Stimulated activated CD4-positive, alpha-beta T cell treated with anti-CD3 and anti-CD28 coated beads, Interleukin-1b, Interleukin-23, amount 100 ng/mL, for 24 hours (primary cell): ENCODE data around the gene GPR55.

Experiments
- DNase-seq, 4 experiments: peaks; one replicate each; pipeline ENCODE4 v3.0.0-alpha.2; 2020; ENCODE audit warnings: low read depth in 4 of 4, low spot score in 1 of 4

Gene GPR55

DNA sequence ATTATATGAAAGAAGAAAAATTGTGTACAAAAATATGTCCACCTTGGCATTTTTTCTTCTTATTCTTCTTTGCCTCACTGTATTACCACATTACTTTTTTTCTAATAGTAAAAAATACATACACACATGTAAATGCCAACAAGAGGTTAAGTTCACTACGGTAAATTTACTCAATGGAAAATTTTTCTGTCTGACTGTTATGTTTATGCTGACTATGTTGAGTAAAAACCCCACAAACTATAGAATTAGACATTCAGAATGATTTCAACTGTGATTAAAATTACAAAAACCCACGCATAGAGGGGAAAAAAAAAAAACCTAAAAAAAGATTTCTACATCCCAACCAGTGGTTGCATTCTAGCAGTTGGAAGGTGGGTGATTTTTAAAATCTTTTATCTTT, 5.4 kb downstream of the GPR55 start:
- no peak for DNase-seq

DNA sequence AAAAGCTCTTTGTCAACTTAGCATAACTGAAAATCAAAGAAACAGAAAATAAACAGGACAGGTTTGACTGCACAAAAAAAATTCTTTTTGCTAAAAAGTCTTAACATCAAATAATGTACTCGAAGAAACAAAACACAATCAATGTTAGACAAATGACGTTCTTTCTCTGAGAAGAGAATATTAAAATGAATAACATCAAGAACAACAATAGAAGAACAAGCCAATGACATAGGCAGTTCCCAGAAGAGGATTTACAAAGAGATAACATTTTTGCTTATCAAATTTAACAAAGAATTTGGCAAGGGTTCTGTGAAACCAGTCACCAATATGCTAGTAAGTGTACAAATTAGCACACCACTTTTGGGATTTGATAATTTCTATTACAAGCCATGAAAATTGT, 5.8 kb downstream of the GPR55 start:
- DNase-seq: no peak

DNA sequence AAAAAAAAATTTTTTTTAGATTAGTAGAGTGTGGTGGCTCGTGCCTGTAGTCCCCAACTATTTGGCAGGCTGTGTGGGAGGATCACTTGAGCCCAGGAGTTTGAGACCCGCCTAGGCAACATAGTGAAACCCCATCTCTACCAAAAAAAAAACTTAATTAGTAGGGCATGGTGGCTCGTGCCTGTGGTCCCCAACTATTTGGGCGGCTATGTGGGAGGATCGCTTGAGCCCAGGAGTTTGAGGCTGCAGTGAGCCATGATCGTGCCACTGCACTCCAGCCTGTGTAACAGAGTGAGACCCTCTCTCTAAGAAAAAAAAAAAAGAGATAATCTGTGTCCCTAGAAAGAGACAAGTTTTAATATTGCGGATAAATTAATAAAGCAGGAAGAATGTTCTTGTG, 8.8 kb downstream of the GPR55 start:
- no peak for DNase-seq

DNA sequence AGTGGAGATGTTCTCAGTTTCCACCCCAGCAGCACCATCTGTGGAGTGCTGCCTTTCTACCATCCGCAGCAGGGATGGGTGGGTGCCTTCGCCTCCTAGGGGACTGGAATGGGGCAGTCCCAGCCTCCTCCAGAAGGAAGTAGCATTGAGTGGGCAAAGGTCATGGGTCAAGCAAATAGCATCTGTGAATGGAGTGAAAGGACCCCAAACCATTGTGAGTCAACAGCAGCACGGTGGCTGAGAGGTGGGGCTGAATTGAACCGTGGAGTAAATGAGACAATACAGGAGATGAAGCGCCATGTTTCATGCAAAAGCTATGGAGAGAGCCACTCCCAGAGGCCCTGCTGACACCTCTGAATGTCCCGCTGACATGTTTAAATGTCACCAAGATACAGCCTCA, 9.7 kb downstream of the GPR55 start:
- no peak for DNase-seq

DNA sequence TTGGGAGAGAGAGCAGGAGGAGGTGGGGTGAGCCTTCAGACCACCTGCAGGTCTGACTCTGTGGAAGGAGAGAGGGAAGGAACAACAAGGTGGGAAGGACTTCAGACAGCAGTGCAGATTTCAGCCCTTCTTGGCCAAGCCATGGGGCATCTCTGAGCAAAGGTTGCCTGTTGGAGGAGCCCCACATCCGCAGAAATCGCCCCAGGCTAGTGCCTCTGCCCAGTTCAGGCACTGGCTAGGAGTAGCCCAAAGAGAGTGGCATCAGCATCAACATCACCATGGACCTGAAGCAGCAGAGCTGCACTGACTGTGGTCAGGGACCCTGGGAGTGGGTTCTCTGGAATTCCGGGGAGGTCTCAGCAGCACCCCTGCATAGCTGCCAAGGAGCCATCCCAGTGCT, 10.2 kb downstream of the GPR55 start:
- no peak for DNase-seq

DNA sequence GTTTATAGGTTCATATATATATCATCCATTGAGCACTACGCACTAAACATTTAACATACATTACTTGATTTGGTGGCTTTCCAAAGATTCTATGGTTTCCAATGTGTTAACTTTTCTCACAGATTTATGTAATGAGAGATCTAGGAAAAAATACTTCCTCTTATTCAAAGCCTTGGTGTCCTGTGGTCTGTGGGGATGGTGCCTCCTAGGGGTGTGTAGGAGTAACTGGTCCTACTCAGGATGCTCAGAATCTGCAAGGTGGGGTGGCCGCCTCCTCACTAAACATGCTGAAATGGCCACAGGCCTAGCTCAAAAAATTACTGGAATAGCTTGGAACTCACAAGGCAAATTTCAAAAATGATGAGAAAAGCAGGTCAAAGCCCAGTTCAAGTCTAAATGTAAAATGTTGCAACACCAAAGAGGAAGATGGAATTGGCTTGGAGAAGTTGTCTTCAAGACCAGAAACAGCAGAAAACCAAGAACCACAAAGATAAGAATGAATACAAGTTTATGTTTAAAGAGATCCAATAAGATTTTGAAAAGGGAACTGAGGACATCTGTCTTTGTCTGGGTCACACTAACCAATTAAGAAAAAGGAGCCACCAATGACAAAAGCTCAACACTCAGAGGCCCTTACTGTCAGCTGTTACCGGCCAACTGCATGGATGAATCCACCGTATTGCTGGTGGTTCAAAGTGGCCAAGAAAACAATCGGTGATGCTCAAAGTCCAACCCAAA, 11.5 kb downstream of the GPR55 start:
- DNase-seq: no peak

DNA sequence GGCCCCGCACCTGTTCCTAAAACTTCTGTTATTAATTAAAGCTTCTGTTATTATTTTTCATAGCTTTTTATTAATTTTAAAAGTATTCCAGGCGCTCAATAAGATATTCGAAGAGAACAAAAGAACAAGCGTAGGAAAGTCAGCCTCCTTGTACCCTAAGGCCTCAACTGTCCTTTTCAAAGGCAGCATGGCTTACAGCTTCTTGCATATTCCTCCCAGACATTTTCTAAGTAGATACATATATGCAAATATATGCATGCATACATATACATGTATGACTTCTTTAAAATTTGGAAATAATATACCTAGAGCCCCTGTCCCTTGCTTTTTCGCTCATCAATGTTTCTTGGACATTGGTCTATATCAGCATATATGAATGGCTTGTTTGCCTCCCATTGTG, 12.3 kb downstream of the GPR55 start:
- DNase-seq: no peak

DNA sequence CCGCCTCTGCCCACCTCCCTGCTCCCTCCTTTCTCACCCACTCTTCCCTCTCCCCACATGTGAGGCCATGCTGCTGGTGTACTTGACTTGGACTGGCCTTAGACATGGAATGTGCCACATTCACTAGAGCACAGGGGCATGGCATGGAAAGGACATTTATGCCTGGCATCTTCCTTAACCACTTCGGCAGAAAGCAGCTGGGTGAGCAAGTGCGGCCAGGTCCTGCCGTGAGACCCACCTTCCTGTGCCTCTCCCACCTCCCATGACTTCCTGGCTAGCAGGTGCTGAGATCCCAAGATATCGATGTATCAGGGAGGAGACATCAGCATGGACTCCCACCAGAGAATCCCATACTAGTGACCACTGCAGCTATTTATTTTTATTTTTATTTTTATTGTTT, 13.0 kb downstream of the GPR55 start:
- no peak for DNase-seq

DNA sequence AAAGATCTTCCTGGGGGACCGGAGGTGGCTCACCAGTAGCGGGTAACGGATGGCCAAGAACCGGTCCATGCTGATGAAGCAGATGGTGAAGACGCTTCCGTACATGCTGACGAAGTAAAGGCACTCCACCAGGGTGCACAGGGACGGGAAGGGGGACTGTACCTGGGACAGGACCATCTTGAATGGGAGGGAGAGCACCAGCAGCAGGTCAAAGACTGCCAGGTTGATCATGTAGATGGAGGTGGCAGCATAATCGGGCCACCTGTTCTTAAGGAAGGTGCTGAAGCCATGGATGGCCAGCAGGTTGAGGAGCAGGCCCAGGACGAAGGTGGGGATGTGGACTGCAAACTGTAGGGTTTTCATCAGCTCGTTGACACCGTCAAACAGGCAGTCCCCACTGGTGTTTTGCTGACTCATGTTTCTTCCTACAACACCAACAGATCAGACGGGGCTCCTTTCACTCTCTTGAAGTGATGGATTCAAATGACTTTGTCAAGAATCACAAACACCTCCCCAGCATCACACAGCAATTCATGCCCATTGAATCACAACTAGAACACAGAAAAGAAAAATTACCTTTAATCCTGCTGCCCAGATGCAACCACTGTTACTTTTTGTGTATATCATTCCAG, 14.4 kb downstream of the GPR55 start:
- DNase-seq: no peak

DNA sequence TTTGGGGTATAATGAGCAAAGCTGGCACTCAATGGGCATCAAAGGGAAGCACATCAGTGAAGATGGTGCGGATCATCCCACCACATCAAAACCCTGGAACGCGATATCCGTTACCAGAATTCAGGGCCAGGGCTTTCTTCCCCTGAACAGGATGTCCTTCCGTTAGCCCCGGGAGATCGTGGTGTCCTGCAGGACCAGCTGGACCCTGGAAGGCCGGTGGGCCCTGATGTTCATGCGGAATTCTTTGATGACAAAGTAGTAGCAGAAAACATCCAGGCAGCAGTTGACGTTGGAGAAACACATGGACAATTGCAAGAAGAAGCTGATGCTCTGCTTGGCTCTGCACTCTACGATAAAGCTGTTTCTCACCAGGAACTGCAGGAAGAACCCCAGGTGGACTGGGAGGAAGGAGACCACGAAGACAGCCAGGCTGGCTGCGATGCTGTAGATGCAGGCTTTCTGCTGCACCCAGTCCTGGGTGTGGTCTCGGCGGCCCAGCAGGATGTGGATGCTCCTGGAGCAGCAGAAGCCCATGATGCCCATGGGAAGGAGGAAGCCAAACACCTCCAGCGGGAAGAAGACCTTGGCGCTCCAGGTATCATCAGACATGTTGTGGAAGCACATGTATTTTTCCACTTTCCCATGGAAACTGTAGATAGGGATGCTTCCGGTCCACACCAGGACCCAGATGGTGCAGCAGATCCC, 15.0 kb downstream of the GPR55 start:
- DNase-seq: no peak

DNA sequence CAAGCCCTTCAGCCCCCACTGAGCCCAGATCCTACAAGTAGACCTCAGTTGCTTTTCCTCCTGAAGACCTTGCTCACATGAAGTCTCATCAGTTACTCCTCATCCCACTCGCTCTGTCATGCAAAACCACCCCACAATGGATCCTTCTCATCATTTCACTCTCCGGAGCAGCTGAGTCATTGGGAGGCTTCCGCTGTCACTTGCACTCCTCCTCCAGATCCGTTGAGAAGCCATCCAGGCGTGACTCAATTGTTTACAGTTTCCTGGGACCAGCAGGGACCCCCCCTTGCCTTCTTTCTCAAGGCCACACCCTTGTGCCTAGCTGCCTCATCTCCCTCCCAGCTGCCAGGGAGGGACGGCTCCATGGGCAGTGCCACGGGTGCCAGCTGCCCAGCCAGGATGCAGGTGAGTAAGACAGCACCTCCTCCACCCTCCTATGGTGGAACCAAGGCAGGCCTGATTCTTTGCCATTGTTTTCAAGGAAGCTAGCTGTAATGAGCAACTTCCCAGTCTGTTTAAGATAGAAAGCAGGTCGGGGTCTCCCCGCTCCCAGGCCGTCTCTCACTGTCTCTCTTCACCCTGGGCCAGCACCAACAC, 16.3 kb downstream of the GPR55 start:
- peak in 3 of 4 experiments; percentile 24 to 65 (median 42) for DNase-seq

DNA sequence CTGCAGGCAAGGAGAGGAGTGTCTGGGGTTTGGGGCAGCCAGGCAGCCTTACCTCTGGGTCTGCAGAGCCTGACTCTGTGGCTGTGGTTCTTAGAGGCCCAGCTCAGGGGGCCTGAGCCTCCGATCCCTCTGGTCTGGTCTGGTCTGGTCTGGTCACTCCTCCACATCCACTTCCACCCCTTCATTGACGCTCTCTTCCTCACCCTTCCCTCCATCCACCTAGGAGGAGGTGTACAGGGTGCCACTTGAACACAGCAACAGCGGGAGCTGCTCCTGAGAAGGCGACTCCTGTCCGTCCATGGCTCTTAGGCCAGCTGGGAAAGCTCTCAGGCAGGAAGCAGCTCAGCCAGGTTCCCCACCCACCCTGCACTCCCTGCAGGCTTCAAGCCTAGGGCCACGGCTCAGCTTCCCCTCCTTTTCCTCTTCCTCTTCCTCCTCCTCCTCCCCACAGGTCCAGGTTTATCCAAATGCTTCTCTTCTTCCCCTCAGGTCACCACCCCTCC, 16.9 kb downstream of the GPR55 start:
- DNase-seq: no peak

DNA sequence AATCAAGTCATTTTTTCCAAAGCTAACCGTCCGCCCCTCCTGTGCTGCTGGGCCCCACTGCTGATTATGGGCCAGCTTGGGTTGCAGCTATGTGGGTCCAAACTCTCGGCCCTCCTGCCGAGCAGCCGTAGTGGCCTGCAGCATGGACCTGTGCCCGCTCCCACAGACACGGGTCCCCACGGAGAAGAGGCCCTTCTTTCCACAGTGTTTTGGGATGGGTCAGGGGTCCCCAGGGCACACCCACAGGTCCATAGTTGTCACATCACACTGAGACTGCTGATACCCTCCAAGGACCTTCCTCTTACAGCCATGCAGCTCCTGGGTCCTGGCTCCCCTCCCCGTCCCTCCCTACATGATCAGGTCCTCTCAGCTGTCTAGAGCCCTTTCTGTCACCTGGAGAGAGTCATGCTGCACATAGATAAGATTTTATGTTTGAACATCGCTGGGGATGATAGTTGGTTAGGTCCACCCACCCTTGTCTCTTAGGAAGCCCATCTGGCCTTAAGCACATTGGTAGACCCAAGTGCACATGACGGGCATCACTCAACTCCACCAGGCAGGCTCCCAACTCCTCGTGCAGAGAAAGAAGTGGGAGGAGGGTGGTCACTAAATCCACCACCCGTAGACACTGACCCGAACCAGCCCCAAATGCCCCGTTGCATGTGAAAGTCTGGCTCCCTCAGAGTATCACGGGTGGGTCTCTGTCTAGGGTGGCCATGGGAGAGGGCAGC, 17.5 kb downstream of the GPR55 start:
- no peak for DNase-seq

DNA sequence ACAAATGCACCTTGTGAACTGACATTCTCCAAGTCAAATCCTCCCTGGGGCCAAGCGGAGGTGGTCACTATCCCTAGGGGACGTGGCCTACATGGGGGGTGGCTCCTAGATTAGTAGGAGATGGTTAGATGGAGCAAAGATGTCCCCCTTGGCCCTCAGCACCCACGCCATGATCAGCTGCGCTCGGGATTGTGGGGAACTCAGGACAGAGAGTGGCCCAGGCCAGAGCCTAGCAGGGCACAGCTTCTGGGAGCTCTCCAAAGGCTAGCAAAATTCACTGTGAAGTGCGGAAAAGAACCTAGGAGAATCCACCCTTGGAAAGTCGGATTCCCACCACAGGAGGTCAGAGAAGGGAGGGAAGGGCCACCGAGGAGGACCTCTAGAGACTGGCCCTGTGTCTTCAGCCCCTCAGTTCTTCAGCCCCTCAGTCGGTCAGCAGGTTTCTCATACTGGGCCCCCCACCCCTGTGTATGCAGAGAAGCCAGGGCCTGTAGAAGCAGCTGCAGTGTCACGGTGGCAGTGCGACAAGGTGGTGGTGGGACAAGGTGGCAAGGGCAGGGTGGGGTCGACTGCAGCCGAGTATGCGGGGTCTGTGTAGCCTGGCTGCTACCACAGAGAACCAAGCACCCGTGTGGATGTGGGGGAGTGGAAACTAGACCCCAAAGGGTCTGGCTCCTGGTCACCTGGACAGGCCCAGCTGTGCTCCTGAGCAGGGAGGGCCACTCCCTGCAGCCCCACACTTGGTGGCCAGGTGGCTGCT, 18.4 kb downstream of the GPR55 start:
- no peak for DNase-seq

DNA sequence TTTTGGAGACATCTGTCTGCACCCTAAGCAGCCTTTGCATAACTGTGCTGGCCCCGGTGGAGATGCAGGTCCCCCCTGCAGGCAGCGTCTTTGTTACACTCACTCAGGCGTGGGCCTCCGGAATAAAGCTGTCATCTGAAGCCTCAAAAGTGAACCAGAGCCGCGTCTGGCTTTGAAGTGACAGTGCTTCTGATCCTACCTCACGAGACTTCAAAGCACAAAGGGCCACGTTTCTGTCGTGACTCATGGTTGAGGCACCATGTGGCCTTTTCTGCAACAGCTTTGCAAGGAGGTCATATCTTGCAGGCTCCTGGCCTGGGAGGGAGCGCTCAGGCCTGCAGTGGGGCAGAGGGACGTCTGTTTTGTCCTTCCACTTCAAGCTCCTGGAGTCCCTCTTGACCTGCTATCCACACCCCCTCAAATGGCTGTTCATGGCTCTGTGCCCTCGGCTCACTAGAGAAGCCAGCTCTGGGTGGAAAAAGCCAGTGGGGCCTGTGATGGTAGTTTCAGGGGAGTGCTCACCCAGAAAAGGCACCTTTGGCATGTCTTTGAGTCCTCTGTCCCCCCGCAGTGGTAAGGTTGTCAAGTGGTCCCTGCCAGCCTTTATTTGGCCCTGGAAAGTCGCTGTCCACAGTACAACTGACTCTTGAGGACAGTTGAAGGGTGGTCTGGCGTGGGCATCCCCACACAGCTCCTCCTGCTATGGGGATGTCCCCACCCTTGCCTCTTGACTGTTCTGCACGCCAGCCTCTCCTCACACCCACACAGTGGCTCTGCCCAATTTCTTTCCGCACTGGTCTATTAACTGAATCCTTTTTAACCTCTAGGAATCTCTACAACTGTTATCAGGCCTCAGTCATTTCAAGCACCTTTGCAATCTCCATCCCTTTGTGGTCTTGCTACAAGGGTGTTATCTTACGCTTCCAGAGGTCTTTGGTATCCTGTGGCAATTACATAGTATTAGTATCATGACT, 19.3 kb downstream of the GPR55 start:
- DNase-seq: peak; percentile 67 to 87 (median 82)

DNA sequence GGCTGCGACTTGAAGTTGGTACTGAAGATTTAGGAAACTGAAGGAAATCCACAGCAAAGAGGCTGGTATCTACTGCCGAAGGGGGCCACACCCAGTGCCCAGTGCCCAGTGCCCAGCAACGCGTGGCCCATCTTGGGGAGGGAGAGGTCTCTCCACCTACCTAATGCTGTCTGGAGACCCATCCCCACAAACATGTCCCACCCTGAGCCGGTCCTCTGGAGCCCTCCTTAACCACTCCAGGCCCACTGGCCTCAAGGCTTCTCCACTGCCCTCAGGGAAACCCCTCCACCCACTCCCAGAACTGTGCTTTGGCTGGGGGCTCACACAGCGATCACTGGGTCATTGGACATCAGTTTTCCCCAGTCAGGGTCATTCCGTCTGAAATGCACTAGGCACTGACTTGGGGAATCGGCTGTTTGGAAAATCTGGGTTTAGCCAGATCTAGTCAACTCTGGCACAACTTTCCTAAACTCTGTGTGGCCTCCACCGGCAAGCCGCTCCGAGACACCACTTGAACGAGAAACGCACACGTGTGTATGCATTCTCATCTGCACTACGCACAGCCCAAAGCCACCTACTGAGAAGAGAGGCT, 20.1 kb downstream of the GPR55 start:
- DNase-seq: no peak

DNA sequence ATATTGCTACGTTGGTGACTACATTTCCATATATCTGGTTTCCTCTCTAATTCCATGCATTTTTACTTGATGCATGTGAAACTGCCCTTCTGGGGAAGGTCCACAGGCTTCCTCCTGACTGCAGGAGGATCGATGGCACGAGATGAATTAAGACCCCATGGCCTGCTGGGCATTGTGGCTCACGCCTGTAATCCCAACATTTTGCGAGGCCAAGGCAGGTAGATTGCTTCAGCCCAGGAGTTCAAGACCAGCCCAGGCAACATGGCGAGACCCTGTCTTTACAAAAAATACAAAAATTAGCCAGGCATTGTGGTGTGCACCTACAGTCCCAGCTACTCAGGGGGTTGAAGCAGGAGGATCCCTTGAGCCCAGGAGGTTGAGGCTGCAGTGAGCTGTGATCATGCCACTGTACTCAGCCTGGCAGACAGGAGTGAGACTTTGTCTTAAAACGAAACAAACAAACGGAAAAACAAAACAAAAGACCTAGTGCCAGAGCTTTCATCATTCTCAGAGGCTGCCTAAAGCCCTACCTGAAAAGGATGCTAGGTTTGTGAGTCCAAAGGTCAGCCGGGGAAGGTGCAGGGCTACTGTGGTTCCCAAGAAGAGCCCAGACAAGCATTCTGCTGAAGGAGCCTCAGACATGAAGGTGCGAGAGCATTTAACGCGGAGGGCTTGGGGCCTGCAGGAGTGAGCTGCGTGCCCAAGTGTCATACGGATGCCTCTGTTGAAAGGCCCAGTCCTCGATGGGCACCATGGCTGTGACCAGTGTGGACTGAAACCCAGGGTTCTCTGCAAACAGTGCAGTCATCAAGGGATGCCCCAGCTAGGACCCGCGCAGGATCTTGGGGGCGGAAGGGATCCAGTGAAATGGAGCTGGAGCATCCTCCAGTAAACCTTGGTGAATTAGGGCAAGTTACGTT, 21.6 kb downstream of the GPR55 start:
- DNase-seq: no peak
